A549 (cell line): ENCODE data around the gene NXN. TPM values are rescaled to one million over a fixed set of nuclear protein-coding genes. Genes with fewer than 3 reads are reported as not detected.

ENCODE experiments used
- ATAC-seq, 2 experiments: fragments of 200-7000 bp in 1 of 2; fragments of >200 bp in 1 of 2; cut with Nextera tagmentation in 1 of 2; cut with Tn5 transposase in 1 of 2; 3 replicates each; pipeline versions ENCODE4 v1.8.0 to v1.9.1; 2018 to 2020; ENCODE audit warnings: mild to moderate bottlenecking in 1 of 2, moderate library complexity in 1 of 2
- CTCF ChIA-PET: fragments of 300-600 bp; sonication (Branson Sonifier 250); formaldehyde crosslinking; extraction: SDS; loops from one replicate; lab custom pipeline; 2021; ENCODE audit warnings: antibody characterized with exemption, inconsistent platforms; lab: Yijun Ruan, JAX
- POLR2A ChIA-PET: fragments of 350-600 bp; formaldehyde crosslinking; extraction: SDS; loops from one replicate; lab custom pipeline; 2021; ENCODE audit warnings: antibody characterized with exemption, inconsistent platforms; lab: Yijun Ruan, JAX
- DNase-seq, 2 experiments: peaks; one replicate each; pipeline versions ENCODE4 v3.0.0 to v3.0.0-alpha.2; 2011 to 2016; ENCODE audit warnings: low read depth in 1 of 2, low spot score in 1 of 2
- FAIRE-seq: peaks from 2 replicates; lab custom pipeline; 2011; peaks lifted over from hg19 to GRCh38; lab: Jason Lieb, UNC
- H3K27ac ChIP-seq, 2 experiments: fragments of >200 bp; sonication (Bioruptor Twin); formaldehyde crosslinking; 3 replicates each; pipeline ENCODE4 v1.5.1; 2016 to 2017
- H3K4me1 ChIP-seq: fragments of >200 bp; sonication (Bioruptor Twin); formaldehyde crosslinking; 3 replicates; pipeline ENCODE4 v1.6.1; 2016
- H3K4me2 ChIP-seq: fragments of >200 bp; sonication (Bioruptor Twin); formaldehyde crosslinking; 3 replicates; pipeline ENCODE4 v1.6.1; 2016
- H3K4me3 ChIP-seq: fragments of >200 bp; sonication (Bioruptor Twin); formaldehyde crosslinking; 3 replicates; pipeline ENCODE4 v1.5.1; 2016
- H3K9me3 ChIP-seq: fragments of >200 bp; sonication (Bioruptor Twin); formaldehyde crosslinking; 3 replicates; pipeline ENCODE4 v1.6.1; 2016
- BHLHE40 ChIP-seq: IDR thresholded peaks from 2 replicates; pipeline ENCODE4 v1.6.1; 2012; ENCODE audit warnings: low read depth, low read length, inconsistent platforms
- CEBPB ChIP-seq, 2 experiments: fragments of >200 bp in 1 of 2; sonication (Bioruptor Twin) in 1 of 2; formaldehyde crosslinking in 1 of 2; IDR thresholded peaks; 2 replicates each; pipeline ENCODE4 v1.6.1; 2012 to 2016
- CHD2 ChIP-seq: fragments of 150-350 bp; IDR thresholded peaks from 2 replicates; pipeline ENCODE4 v1.6.1; 2014; ENCODE audit warnings: low read length; ENCODE audit not compliant: partially characterized antibody
- EHF ChIP-seq: fragments of 250-450 bp; sonication (Bioruptor Pico); IDR thresholded peaks from 2 replicates; pipeline ENCODE4 v1.5.0; 2020; ENCODE audit warnings: mild to moderate bottlenecking
- EHMT2 ChIP-seq: fragments of 200-600 bp; sonication (generic); IDR thresholded peaks from 2 replicates; pipeline ENCODE4 v1.6.1; 2016; ENCODE audit warnings: antibody characterized with exemption, low read depth, mild to moderate bottlenecking, moderate library complexity
- ESRRA ChIP-seq: fragments of 150-350 bp; IDR thresholded peaks from 2 replicates; pipeline ENCODE4 v1.6.1; 2014; ENCODE audit warnings: mild to moderate bottlenecking, low read length, borderline replicate concordance
- FOSL2 ChIP-seq, 2 experiments: fragments of 450-650 bp in 1 of 2; fragments of >200 bp in 1 of 2; sonication (Bioruptor Twin) in 1 of 2; formaldehyde crosslinking; IDR thresholded peaks; 2 replicates each; pipeline versions ENCODE4 v1.5.0 to v1.6.1; 2016 to 2020; ENCODE audit warnings: mild to moderate bottlenecking in 1 of 2, moderate library complexity in 1 of 2
- HOXA7 ChIP-seq: fragments of 250-450 bp; sonication (Bioruptor Pico); IDR thresholded peaks from 2 replicates; pipeline ENCODE4 v1.5.0; 2020; ENCODE audit warnings: mild to moderate bottlenecking, moderate library complexity
- HOXB13 ChIP-seq: fragments of 250-450 bp; sonication (Bioruptor Pico); IDR thresholded peaks from 2 replicates; pipeline ENCODE4 v1.5.0; 2020; ENCODE audit warnings: low read depth, mild to moderate bottlenecking, moderate library complexity
- JUN ChIP-seq, 2 experiments: fragments of >200 bp; sonication (Bioruptor Twin); formaldehyde crosslinking; IDR thresholded peaks; 2 replicates in 1 of 2; 3 replicates in 1 of 2; pipeline ENCODE4 v1.6.1; 2016 to 2017
- JUNB ChIP-seq: fragments of >200 bp; sonication (Bioruptor Twin); formaldehyde crosslinking; IDR thresholded peaks from 2 replicates; pipeline ENCODE4 v1.6.1; 2016
- KDM1A ChIP-seq: fragments of 200-600 bp; sonication (generic); IDR thresholded peaks from 2 replicates; pipeline ENCODE4 v1.6.1; 2016; ENCODE audit warnings: low read depth, mild to moderate bottlenecking
- KDM5A ChIP-seq: fragments of 200-600 bp; sonication (generic); IDR thresholded peaks from 2 replicates; pipeline ENCODE4 v1.6.1; 2016; ENCODE audit warnings: antibody characterized with exemption, mild to moderate bottlenecking
- MAFK ChIP-seq: fragments of 450-650 bp; IDR thresholded peaks from 2 replicates; pipeline ENCODE4 v1.6.1; 2014; ENCODE audit not compliant: partially characterized antibody
- NFE2L2 ChIP-seq: fragments of 150-350 bp; conservative IDR thresholded peaks from 2 replicates; pipeline ENCODE4 v1.6.1; 2014; ENCODE audit warnings: low read length
- NPAS2 ChIP-seq: fragments of 250-450 bp; sonication (Bioruptor Pico); IDR thresholded peaks from 2 replicates; pipeline ENCODE4 v1.8.0; 2022; ENCODE audit warnings: mild to moderate bottlenecking, moderate library complexity, borderline replicate concordance
- PHF8 ChIP-seq: fragments of 200-600 bp; sonication (generic); IDR thresholded peaks from 2 replicates; pipeline ENCODE4 v1.6.1; 2016; ENCODE audit warnings: low read depth, mild to moderate bottlenecking, antibody characterized with exemption, moderate library complexity, borderline replicate concordance
- POLR2A ChIP-seq: IDR thresholded peaks from 2 replicates; pipeline ENCODE4 v1.6.1; 2012; ENCODE audit warnings: mild to moderate bottlenecking, low read length
- RAD21 ChIP-seq, 2 experiments: fragments of >200 bp in 1 of 2; sonication (Bioruptor Twin) in 1 of 2; formaldehyde crosslinking in 1 of 2; IDR thresholded peaks in 1 of 2; conservative IDR thresholded peaks in 1 of 2; 2 replicates in 1 of 2; 3 replicates in 1 of 2; pipeline ENCODE4 v1.6.1; 2012 to 2018; ENCODE audit warnings: inconsistent platforms in 1 of 2
- SMC3 ChIP-seq: fragments of >200 bp; sonication (Bioruptor Twin); formaldehyde crosslinking; IDR thresholded peaks from 3 replicates; pipeline ENCODE4 v1.6.1; 2018; ENCODE audit warnings: inconsistent platforms
- SREBF2 ChIP-seq: fragments of 450-650 bp; IDR thresholded peaks from 2 replicates; pipeline ENCODE4 v1.6.1; 2014; ENCODE audit warnings: mild to moderate bottlenecking, moderate library complexity
- TFCP2L1 ChIP-seq: fragments of 250-450 bp; sonication (Bioruptor Pico); IDR thresholded peaks from 2 replicates; pipeline ENCODE4 v1.5.0; 2021; ENCODE audit warnings: mild to moderate bottlenecking
- TP53 ChIP-seq: fragments of 250-450 bp; sonication (Bioruptor Pico); IDR thresholded peaks from 2 replicates; pipeline ENCODE4 v1.5.0; 2021; ENCODE audit warnings: mild to moderate bottlenecking, moderate library complexity
- ZFP36 ChIP-seq: fragments of 450-650 bp; IDR thresholded peaks from 2 replicates; pipeline ENCODE4 v1.6.1; 2014; ENCODE audit warnings: borderline replicate concordance; ENCODE audit not compliant: partially characterized antibody
- WGBS: methylation state at CpG from one replicate; pipeline ENCODE4 v1.1.6; 2017; ENCODE audit errors: missing lambda C conversion rate; 5-methylcytosine and 5-hydroxymethylcytosine counted together
- polyA plus RNA-seq, 4 experiments: library from polyadenylated mRNA; depleted of rRNA in 3 of 4; stranded (reverse); fragments of >200 nt; fragmentation: RNase III in 1 of 4; extraction: RNeasy Plus Mini Kit Qiagen cat#74134 plus additional on column Dnase treatment in 1 of 4; gene quantifications; 2 replicates in 3 of 4; 3 replicates in 1 of 4; pipeline ENCODE4 v1.2.3, GENCODE V29; 2011 to 2017
- TF ChIP-seq, protein P1 (sequence below): fragments of 250-450 bp; sonication (Bioruptor Pico); IDR thresholded peaks from 2 replicates; pipeline ENCODE4 v1.5.0; 2021; ENCODE audit warnings: mild to moderate bottlenecking, moderate library complexity, borderline replicate concordance
- TF ChIP-seq, protein P2 (sequence below): IDR thresholded peaks from 2 replicates; pipeline ENCODE4 v1.6.1; 2012
- TF ChIP-seq, protein P3 (sequence below): fragments of 250-450 bp; sonication (Bioruptor Pico); IDR thresholded peaks from 2 replicates; pipeline ENCODE4 v1.5.0; 2020; ENCODE audit warnings: low read depth, mild to moderate bottlenecking, moderate library complexity
- TF ChIP-seq, protein P4 (sequence below): IDR thresholded peaks from 2 replicates; pipeline ENCODE4 v1.6.1; 2012
- TF ChIP-seq, protein P5 (sequence below): fragments of >200 bp; sonication (Bioruptor Twin); formaldehyde crosslinking; IDR thresholded peaks from 2 replicates; pipeline ENCODE4 v1.6.1; 2016
- TF ChIP-seq, protein P6 (sequence below): fragments of >200 bp; sonication (Bioruptor Twin); formaldehyde crosslinking; IDR thresholded peaks from 3 replicates; pipeline ENCODE4 v1.5.1; 2016
- TF ChIP-seq, protein P7 (sequence below): fragments of 200-600 bp; sonication (generic); IDR thresholded peaks from 2 replicates; pipeline ENCODE4 v1.6.1; 2016; ENCODE audit warnings: antibody characterized with exemption, mild to moderate bottlenecking, moderate library complexity

Gene NXN
- polyA plus RNA-seq, 2 of the 4 experiments (the other 2 are of a cell fraction): 24.6 to 31.1 TPM

DNA sequence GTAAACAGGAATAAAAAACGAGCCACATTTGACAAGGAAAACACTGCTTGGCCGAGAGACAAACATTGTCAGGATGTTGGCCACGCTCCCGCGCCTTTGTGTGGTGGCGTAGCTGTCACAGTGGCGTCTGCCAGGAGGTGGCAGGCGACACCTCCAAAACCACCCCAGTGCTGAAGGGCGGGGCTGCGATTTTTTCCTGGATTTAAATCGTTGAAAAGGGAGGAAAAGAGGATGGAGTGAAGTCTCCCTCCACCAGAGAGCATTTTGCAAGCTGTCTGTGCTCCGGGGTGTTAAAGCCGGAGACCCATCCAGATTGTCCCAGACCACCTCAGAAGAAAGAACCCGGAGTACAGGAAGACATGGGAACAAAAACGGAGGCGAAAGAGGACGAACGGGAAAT is 184.7 kb downstream of the NXN start:
- H3K4me1 ChIP-seq: peaks cover 7% of the 10 kb centered on the region
- no peak overlapping the region for H3K4me3 ChIP-seq
- 22% methylated on average over 18 of the region's 18 CpGs for WGBS
- peak; percentile 79 to 87 for DNase-seq
- POLR2A ChIA-PET: interaction anchor here (0.8 to 2.2 kb wide), 3 partner anchors 185 to 202 kb away, joined by 4 to 17 read pairs (median 4); partner anchors contain the start of genes NXN and TIMM22
- peak; percentile 46 for FAIRE-seq
- peak; percentile 65 to 80 for ATAC-seq
- H3K27ac ChIP-seq: peak overlapping the region in 1 of 2 experiments; percentile 17; a peak in 2 of 6 replicates
- no peaks in the 10 kb centered on the region for H3K9me3 ChIP-seq
- CTCF ChIA-PET: interaction anchor here (0.6 to 19.5 kb wide), 39 partner anchors 9 to 590 kb away, joined by 3 to 428 read pairs (median 4); partner anchors contain the start of genes GLOD4, MRM3, NXN and TIMM22
- peak overlapping the region; percentile 12; the same call in 2 of the 3 replicates for H3K4me2 ChIP-seq
- TF ChIP-seq JUN (IDR thresholded peaks at IDR 0.05) (no peak; a peak in 1 of 5 replicates), NFE2L2 (no peak), CHD2 (no peak), FOSL2 (IDR thresholded peaks at IDR 0.05) (no peak), FOSL2 (CRISPR knock-in tag; IDR thresholded peaks at IDR 0.05) (no peak), TP53 (CRISPR knock-in tag) (no peak), SREBF2 (no peak), TFCP2L1 (CRISPR knock-in tag) (no peak), CEBPB (IDR thresholded peaks at IDR 0.05) (no peak), EHF (no peak), ESRRA (no peak), ZFP36 (no peak), NPAS2 (CRISPR knock-in tag) (no peak), HOXA7 (CRISPR knock-in tag) (no peak), MAFK (no peak), JUNB (no peak), BHLHE40 (no peak), RAD21 (conservative IDR thresholded peaks at IDR 0.05 in 1 of 2, IDR thresholded peaks at IDR 0.05 in 1 of 2) (peak; percentile 97 to 98), EHMT2 (no peak), PHF8 (no peak), KDM1A (no peak), POLR2A (no peak), HOXB13 (CRISPR knock-in tag) (no peak), KDM5A (no peak), SMC3 (peak; percentile 99)
- TF ChIP-seq, protein P1, sequence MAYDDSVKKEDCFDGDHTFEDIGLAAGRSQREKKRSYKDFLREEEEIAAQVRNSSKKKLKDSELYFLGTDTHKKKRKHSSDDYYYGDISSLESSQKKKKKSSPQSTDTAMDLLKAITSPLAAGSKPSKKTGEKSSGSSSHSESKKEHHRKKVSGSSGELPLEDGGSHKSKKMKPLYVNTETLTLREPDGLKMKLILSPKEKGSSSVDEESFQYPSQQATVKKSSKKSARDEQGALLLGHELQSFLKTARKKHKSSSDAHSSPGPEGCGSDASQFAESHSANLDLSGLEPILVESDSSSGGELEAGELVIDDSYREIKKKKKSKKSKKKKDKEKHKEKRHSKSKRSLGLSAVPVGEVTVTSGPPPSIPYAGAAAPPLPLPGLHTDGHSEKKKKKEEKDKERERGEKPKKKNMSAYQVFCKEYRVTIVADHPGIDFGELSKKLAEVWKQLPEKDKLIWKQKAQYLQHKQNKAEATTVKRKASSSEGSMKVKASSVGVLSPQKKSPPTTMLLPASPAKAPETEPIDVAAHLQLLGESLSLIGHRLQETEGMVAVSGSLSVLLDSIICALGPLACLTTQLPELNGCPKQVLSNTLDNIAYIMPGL (CRISPR knock-in tag): no peak
- TF ChIP-seq, protein P2, sequence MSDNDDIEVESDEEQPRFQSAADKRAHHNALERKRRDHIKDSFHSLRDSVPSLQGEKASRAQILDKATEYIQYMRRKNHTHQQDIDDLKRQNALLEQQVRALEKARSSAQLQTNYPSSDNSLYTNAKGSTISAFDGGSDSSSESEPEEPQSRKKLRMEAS: peak; percentile 67
- TF ChIP-seq, protein P3, sequence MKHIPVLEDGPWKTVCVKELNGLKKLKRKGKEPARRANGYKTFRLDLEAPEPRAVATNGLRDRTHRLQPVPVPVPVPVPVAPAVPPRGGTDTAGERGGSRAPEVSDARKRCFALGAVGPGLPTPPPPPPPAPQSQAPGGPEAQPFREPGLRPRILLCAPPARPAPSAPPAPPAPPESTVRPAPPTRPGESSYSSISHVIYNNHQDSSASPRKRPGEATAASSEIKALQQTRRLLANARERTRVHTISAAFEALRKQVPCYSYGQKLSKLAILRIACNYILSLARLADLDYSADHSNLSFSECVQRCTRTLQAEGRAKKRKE: no peak
- TF ChIP-seq, protein P4, sequence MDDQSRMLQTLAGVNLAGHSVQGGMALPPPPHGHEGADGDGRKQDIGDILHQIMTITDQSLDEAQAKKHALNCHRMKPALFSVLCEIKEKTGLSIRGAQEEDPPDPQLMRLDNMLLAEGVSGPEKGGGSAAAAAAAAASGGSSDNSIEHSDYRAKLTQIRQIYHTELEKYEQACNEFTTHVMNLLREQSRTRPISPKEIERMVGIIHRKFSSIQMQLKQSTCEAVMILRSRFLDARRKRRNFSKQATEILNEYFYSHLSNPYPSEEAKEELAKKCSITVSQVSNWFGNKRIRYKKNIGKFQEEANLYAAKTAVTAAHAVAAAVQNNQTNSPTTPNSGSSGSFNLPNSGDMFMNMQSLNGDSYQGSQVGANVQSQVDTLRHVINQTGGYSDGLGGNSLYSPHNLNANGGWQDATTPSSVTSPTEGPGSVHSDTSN: no peak
- TF ChIP-seq, protein P5, sequence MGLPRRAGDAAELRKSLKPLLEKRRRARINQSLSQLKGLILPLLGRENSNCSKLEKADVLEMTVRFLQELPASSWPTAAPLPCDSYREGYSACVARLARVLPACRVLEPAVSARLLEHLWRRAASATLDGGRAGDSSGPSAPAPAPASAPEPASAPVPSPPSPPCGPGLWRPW: no peak
- TF ChIP-seq, protein P6, sequence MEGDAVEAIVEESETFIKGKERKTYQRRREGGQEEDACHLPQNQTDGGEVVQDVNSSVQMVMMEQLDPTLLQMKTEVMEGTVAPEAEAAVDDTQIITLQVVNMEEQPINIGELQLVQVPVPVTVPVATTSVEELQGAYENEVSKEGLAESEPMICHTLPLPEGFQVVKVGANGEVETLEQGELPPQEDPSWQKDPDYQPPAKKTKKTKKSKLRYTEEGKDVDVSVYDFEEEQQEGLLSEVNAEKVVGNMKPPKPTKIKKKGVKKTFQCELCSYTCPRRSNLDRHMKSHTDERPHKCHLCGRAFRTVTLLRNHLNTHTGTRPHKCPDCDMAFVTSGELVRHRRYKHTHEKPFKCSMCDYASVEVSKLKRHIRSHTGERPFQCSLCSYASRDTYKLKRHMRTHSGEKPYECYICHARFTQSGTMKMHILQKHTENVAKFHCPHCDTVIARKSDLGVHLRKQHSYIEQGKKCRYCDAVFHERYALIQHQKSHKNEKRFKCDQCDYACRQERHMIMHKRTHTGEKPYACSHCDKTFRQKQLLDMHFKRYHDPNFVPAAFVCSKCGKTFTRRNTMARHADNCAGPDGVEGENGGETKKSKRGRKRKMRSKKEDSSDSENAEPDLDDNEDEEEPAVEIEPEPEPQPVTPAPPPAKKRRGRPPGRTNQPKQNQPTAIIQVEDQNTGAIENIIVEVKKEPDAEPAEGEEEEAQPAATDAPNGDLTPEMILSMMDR: peak; percentile 92
- TF ChIP-seq, protein P7, sequence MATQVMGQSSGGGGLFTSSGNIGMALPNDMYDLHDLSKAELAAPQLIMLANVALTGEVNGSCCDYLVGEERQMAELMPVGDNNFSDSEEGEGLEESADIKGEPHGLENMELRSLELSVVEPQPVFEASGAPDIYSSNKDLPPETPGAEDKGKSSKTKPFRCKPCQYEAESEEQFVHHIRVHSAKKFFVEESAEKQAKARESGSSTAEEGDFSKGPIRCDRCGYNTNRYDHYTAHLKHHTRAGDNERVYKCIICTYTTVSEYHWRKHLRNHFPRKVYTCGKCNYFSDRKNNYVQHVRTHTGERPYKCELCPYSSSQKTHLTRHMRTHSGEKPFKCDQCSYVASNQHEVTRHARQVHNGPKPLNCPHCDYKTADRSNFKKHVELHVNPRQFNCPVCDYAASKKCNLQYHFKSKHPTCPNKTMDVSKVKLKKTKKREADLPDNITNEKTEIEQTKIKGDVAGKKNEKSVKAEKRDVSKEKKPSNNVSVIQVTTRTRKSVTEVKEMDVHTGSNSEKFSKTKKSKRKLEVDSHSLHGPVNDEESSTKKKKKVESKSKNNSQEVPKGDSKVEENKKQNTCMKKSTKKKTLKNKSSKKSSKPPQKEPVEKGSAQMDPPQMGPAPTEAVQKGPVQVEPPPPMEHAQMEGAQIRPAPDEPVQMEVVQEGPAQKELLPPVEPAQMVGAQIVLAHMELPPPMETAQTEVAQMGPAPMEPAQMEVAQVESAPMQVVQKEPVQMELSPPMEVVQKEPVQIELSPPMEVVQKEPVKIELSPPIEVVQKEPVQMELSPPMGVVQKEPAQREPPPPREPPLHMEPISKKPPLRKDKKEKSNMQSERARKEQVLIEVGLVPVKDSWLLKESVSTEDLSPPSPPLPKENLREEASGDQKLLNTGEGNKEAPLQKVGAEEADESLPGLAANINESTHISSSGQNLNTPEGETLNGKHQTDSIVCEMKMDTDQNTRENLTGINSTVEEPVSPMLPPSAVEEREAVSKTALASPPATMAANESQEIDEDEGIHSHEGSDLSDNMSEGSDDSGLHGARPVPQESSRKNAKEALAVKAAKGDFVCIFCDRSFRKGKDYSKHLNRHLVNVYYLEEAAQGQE: no peak
